AG10803 (cell line): ENCODE measurements around the gene GPC5.

ENCODE experiments used
- DNase-seq: peaks from one replicate; pipeline ENCODE4 v3.0.0; 2010; ENCODE audit warnings: low read depth
- H3K4me3 ChIP-seq: 2 replicates; pipeline ENCODE4 v1.5.1; 2011; ENCODE audit warnings: mild to moderate bottlenecking, low read length, control low read depth
- TF ChIP-seq, protein P1 (sequence below): conservative IDR thresholded peaks from 2 replicates; pipeline ENCODE4 v1.5.1; 2011; ENCODE audit warnings: mild to moderate bottlenecking, low read length, control low read depth, inconsistent platforms

The GPC5 gene

DNA sequence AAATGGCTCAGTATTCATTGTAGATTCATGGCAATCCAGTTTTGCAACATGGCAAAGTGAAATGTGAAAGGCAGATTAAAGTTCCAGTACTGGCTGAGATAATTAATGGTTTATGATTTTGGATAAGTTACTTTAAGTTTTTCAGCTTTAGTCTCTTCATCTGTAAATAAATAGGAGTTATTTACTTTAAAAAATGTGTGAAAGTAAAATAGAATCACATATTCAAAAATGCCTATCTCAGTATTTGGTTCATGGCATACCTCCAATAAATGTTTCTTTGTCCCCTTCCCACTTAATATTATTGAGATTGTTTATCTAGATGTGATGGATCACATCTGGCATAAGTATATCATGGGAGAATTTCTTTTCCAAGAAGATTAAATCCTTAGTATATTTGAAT, 426.0 kb downstream of the GPC5 start:
- H3K4me3 ChIP-seq: no peak overlapping the region

DNA sequence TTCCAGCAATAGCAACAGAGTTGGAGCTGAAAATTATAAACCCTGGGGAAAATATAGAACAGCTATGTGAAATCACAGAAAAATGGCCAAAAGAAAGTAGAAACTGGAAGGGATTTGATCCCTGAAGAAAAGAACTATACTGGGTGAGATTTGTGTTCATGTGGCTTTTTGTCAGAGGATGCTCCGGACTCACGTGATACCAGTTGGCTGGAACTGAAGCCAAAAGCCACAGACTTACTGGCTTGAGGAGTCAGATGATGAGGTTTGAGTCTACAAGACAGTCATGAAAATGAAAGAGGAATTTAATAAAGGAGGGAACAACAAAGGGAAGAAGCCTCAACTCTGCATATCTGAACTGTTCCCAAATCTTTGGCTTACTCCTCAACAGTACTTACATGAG, 427.1 kb downstream of the GPC5 start:
- TF ChIP-seq, protein P1, sequence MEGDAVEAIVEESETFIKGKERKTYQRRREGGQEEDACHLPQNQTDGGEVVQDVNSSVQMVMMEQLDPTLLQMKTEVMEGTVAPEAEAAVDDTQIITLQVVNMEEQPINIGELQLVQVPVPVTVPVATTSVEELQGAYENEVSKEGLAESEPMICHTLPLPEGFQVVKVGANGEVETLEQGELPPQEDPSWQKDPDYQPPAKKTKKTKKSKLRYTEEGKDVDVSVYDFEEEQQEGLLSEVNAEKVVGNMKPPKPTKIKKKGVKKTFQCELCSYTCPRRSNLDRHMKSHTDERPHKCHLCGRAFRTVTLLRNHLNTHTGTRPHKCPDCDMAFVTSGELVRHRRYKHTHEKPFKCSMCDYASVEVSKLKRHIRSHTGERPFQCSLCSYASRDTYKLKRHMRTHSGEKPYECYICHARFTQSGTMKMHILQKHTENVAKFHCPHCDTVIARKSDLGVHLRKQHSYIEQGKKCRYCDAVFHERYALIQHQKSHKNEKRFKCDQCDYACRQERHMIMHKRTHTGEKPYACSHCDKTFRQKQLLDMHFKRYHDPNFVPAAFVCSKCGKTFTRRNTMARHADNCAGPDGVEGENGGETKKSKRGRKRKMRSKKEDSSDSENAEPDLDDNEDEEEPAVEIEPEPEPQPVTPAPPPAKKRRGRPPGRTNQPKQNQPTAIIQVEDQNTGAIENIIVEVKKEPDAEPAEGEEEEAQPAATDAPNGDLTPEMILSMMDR: no peak

More for the DNA sequence above, 426.0 kb downstream of the GPC5 start:
- DNase-seq: no peak
- TF ChIP-seq, protein P1: no peak

DNA sequence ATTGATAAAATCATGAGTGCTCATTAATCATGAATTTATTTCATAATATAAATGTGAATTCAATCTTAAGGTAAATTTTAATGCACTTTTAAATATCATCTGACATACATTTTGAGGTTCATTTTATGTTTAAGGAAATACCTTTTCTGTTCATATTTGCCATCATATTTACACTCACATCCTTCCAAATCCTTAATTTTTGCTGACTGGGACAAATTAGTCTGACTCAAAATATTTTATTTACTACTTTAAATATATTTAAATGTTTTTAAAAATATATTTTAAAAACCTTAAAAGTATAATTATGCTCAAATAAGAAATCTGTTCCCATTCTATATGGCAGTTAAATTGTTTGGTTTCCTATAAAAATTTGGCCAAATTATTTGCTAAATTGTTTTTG, 438.1 kb downstream of the GPC5 start:
- TF ChIP-seq, protein P1: no peak
- H3K4me3 ChIP-seq: no peak overlapping the region
- DNase-seq: no peak

More for the DNA sequence above, 427.1 kb downstream of the GPC5 start:
- DNase-seq: no peak
- no peak overlapping the region for H3K4me3 ChIP-seq

DNA sequence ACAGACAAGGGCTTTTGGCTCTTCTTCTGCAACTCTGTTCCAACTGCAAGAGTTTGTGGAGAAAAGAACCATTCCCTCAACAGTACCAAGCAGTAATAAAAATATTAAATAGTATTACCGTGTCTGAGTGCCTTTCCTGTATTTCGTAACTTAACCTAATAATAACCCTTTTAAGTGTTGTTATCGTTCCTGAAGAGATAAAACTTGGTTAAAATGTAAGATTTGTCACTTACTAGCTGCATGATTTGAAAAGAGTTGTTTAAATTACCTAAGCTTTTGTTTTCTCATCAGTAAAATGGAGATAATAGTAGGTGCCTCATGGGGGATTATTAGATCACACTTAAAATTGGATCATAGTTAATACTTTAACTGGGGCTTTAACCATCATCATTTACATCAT, 447.2 kb downstream of the GPC5 start:
- H3K4me3 ChIP-seq: no peak overlapping the region
- TF ChIP-seq, protein P1: no peak
- DNase-seq: no peak

DNA sequence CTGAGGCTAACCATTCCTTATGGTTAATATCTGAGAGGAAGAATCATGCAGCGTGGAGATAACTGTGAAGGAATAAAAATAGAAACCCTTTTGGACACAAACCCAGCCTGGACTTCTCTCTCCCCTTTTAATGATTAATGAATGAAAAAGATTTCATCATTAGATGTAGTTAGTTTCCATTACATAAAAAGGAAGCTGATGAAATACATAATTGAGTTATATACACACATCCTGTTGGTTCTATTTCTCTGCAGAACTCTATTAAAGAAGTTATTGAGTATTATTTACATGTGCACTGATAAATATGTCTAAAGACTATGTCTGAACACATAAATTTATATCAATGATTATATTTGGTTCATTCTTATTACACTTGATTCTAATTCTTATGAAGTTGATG, 465.3 kb downstream of the GPC5 start:
- TF ChIP-seq, protein P1: no peak
- no peak for DNase-seq
- no peak overlapping the region for H3K4me3 ChIP-seq

DNA sequence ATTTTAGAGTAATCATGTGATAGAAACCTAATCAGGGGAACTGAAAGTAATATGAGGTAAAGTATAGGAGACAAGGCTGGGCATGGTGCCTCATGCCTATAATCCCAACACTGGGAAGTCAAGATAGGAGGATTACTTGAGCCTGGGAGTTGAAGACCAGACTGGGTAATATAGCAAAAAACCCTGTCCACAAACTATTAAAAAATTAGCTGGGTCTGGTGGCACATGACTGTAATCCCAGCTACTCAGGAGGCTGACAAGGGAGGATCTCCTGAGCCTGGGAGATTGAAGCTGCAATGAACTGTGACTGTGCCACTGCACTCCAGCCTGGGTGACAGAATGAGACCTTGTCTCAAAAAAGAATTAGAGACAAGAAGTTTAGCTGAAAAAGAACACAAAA, 469.9 kb downstream of the GPC5 start:
- H3K4me3 ChIP-seq: no peak overlapping the region

DNA sequence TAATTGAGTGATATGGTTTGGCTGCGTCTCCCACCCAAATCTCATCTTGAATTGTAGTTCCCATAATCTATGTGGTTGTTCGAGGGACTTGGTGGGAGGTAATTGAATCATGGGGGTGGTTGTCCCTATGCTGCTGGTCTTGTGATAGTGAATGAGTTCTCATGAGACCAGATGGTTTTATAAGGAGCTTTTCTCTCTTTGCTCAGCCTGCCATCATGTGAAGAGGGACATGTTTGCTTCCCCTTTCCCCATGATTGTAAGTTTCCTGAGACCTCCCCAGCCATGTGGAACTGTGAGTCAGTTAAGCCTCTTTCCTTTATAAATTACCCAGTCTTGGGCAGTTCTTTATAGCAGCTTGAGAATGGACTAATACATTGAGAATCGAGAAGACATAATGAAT, 480.1 kb downstream of the GPC5 start:
- H3K4me3 ChIP-seq: no peak overlapping the region
- TF ChIP-seq, protein P1: no peak
- DNase-seq: no peak

More for the DNA sequence above, 469.9 kb downstream of the GPC5 start:
- TF ChIP-seq, protein P1: no peak
- no peak for DNase-seq
